NCI-H510A (cell line): ENCODE measurements around the gene SEPTIN12.

Experiments
- DNase-seq: peaks from one replicate; lab custom pipeline; 2025; lab: John Stamatoyannopoulos, UW

SEPTIN12 gene, protein sequence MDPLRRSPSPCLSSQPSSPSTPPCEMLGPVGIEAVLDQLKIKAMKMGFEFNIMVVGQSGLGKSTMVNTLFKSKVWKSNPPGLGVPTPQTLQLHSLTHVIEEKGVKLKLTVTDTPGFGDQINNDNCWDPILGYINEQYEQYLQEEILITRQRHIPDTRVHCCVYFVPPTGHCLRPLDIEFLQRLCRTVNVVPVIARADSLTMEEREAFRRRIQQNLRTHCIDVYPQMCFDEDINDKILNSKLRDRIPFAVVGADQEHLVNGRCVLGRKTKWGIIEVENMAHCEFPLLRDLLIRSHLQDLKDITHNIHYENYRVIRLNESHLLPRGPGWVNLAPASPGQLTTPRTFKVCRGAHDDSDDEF

DNA sequence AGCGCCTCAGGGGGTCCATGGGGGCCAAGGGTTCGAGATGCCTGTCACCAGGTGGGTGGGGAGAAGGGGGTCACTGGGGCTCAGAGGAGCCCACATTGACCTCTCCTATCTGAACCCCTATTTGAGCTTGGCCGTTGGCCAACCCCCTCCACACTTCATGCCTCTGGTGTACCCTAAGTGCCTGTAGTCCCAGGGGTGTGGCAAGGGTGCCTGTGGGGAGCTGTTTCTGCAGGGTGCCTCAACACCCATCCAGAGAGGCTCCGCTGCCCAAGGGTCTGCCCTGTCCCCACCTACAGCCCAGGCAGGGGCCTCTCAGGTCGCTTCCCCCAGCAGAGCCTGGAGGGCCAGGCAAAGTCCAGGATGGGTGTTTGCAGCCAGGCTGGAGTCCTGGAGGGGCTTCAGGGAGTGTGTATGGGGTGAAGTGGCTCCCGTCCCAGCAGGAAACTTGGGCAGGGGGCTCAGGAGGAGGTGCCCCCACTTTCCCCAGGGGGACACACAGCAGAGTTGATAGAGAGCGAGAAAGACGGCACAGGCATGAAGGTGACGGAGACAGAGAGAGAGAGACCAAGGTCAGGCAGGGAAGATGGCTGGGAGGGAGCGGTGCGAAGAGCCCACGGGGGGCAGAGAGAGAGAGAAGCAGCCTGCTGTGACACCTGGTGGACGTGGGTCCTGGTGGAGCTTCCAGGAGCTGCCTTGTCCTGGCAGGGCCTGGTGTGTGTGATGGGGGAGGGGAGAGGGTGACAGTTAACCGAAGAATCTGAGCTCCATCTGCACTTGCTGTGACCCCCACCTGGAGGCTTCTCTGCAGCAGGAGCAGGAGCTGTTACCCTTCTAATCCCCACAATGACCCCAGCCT lies at the start of gene SEPTIN12:
Gene SEPTIN12 (minus strand): TSS at position 719 of the 856 bp plus-strand sequence. CDS start 700 bp downstream, at position 19.
- no peak for DNase-seq

DNA sequence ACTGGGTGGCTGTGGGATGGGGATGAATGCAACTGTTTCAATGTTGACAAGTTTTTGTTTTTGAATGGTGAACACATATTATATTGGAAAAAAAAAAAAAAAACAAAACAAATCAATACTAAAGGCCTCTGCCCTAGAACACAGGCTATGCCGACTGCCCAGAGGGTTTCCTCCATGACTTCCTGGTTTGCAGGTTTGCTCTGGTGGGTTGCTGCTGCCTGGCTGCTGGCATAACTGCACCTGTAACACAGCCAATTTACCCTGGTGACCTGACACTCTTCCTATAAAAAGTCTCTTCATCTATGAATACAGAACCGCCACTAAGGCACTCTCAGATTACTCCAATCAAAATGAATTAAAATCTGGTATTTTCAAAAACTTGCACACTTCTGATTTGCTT lies 48.6 kb upstream of the SEPTIN12 start:
- no peak for DNase-seq

DNA sequence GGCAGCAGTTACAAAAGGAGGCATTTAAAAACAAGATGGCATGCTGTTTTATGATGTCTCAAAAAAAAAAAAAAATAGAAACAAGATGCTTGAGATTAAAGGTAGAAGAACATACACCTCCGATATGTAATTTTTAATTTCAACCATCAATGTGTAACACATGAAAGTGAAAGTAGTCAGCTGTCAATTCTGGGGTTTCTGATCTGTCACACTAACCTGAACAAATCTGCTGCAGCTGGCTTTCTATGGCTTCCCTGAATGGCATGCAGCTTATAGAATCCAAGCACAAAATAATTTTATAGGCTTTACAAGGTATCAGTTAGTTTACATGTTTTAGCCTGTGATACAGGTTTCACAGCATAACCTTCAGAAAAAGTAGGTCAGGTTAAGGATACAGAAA lies 45.4 kb upstream of the SEPTIN12 start:
- no peak for DNase-seq

DNA sequence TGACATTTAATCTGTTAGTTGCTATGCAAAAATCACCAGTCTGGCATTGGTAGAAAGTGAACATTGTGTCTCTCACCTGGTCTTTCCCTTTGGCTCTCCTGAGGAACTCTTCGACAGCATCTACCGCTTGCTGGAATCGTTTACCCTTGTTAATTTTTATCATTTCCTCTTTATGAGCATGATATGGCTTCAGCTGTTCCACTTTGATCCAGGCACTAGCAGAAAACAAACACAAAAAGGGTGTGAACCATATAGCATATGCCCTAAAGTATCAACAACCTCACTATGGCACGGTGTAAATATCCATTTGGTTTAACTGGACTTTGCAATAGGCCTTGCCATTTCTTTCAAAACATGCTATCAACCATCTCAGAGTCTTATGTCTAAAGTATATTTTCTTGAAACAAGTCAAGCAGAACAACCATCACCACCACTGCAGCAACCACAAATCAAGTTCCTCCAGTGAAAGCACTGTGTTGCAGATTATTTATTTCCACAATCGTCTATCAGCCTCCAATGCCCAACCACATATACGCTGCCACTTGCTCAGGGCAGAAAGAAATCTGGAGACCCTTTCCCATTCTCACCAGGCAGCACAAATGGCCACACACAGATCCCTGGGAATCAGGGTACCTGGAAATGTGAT lies 44.7 kb upstream of the SEPTIN12 start:
- DNase-seq: no peak

DNA sequence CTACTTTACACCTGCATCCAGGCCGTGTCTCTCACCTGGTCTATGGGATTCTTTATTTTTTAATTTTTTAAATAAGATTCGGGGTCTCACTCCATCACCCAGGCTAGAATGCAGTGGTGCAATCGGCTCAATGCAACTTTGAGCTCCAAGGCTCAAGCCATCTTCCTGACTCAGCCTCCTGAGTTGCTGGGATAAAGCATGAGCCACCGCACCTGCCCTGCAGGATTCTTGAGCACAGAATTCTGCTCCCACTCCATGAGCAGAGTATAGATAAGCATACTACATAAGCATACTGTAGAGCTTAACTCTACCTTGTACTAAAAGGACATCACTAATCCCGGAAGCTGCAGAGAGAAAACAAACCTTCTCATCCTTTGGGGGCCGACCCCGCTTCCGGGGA lies 43.5 kb upstream of the SEPTIN12 start:
- no peak for DNase-seq

DNA sequence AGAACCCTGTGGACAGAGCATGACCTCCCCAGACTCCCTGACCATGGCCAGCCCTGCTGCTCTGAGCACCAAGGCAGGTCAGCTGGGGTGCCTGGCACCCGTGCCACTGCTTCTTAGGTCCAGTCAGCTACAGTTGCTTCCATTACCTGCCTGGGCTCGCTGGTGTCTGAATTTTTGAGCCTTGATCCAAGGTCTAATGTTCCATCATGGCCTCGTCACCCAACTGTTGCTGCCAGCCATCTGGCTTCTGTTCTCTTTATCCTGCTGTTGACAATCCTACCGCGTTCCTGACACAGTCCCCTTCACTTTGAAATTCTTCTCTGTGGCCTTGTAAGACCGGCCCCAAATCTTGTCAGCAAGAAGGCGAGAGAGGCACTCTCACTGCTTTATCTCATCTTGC lies 42.3 kb upstream of the SEPTIN12 start:
- no peak for DNase-seq

DNA sequence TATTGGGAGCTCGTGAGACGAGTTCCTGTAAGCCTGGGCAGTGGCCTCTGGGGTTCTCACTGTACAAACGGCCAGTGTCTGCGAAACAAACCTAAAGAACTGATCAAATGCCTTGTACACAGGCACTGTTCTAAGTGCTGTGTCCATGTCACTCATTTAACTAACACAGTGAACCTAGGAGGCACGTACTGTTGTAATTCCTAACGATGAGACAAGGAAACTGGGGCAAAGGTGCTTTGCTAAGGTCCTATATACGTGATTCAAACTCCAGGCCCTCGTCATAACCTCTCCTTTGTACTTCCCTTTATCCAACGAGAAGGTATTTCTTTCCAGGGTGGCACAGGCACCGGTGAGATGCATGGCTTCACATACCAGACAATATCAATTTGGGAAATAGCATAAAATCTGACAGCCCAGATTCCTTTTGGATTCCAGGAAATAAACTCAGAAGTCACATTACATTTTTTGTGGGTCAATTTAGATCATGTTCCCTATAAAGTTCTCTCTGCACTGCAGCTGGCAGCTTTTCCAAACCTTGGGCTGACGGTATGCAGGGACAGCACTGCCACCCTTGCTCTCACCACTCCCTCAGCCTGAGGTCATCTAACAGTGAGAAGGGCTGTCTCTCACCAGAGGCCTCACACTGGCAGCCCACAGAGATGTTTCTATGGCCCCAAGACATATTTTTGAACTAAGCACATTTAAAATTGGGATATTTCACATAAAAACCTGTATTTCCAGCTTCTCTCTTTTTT lies 40.6 kb upstream of the SEPTIN12 start:
- no peak for DNase-seq

DNA sequence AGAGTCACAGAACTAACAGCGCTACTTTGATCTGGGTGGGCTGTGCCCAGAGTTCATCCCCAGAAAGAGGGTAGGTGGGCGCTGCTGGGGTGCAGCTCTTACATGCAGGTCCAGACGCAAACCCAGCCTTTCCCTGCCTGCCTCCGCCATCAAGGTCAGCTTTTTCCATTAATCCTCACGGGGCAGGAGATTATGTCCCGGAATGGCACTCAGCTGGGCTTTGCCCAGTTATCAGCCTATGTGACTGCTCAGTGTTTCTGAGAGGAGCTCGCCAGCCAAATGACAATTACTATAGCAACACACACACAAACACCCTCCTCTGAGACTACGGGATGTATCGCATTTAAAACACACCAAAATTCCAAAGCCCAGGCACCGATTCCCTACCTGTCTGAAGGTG lies 38.8 kb upstream of the SEPTIN12 start:
- no peak for DNase-seq

DNA sequence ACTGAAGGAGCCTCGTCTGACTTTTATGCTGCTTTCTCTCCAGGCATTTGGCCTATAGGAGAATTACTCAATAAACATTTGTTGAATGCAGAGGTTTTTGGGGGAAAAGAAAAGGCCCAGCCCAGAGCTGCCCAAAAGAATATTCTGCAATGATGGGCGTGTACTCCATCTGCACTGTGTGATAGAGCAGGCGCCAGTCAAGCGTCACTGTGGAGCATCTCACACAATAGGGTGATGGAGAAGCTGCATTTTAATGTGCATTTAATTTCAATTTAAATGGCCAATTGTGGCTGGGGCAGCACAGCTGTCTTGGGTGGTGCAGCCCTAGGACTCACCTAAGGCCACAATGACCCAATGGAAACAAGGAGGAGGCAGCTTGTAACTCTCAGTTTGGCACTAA lies 38.4 kb upstream of the SEPTIN12 start:
- no peak for DNase-seq

DNA sequence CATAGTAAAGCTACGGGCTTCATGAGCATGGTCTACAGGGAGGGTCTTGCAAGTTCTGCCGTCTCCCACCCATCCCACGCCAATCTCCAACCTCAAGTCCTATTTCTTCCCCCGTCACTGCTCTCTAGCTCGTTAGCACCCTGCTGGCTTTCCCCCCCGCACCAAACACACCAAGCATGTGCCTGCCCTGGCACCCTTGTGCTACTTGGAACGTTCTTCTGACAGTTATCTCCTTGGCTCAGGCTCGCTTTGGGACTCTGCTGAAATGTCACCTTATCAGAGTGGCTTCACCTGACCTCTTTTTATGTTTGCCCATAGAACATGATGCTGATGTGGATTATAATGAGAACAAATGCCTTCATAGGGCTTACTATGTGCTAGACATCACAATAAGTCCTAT lies 37.1 kb upstream of the SEPTIN12 start:
- DNase-seq: no peak

DNA sequence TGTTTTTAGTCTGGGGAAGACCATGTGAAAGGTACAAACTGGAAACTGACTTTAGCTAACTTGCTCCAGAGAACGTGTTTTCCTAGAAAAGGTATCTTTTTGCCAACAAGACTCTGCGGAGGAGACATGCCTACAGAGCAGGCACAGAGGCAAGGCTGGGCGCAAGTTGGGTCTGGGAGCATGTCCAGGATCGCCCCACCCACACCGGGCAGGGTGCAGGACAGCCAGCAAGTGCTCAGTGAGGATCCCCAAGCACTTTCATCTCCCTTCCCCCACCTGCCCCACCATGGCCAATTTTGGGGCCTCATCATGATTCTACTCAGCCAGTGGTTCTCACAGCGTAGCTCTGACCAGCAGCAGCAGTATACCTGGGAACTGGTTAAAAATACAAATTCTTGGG lies 32.5 kb upstream of the SEPTIN12 start:
- no peak for DNase-seq

DNA sequence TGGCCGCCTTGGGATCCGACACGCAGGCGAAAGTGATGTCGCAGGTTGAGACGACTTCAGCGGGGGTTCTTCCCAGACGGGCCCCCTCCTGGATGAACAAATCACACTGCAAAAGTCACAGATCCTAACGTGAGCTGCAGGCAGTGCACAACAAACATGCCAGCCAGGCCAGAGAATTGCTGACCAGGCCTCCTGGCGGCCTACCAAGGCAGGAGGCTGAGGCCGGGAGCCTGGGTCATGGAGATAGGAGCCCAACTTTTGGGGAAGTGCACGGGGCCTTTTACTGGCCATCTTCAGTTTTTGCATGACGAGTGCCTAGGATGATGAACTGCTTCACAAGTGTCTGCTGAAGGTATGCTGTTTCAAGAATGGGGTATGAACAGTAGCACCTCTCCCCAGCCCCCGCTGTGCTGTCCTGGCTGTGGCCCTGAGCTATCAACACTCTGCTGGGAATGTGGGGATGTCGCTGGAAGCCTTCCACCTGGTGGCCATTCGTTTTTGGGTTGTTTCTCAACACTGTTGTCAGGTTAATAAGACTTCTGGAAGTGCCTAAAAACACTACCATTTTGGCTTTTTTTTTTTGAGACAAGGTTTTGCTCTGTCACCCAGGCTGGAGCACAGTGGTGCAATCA lies 26.5 kb upstream of the SEPTIN12 start:
- DNase-seq: no peak

DNA sequence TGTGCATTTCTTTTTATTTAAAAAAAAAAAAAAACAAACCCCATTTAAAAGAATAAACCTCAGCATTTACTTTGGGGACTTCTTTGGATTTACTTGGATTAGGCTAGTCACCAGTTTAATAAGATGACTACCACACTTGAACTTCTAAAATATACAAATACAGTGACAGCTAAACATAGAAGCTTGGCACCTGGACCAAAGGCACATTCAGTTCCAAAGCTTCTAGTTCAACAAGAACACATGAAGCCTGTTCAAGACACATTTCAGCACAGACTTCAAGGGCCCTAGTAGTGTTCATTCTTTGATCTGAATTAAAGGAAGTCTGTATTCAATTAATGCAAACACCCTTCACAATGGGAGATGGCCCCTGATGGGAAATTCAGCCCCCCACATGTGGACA lies 25.9 kb upstream of the SEPTIN12 start:
- no peak for DNase-seq

DNA sequence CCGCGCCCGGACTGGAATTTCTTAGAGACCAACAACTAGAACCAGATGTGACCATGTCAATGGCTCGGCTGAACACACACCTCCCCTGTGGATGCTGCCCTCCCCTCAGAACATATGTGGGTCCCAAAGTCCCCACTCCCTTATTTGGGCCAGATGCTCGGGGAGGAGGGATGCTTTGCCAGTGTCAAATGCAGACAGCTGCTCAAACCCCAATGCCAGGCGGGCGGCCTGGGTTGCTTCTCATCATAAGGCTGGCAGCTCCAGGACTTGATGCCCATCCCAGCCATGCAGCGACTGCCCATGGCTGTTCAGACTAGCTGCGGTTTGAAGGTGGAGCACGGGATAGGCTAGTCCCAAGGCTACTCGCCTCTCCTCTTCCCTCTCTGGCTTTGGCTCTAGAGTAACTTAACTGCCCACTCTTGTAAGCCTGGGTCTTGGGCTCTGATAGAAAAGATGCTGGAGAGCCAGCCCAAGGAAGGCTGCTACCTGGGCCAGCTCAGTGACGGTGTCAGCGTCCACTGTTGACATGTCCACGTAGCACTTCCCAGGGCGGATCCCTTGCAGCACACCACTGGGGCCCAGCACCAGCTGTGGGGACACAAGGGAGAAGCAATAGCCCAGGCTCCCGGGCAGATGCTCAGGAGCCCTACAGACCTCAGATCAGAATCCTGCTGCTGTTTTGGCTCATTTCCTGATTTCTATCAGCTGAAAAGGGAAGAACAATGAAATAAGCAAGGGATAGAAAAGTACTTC lies 25.3 kb upstream of the SEPTIN12 start:
- no peak for DNase-seq

DNA sequence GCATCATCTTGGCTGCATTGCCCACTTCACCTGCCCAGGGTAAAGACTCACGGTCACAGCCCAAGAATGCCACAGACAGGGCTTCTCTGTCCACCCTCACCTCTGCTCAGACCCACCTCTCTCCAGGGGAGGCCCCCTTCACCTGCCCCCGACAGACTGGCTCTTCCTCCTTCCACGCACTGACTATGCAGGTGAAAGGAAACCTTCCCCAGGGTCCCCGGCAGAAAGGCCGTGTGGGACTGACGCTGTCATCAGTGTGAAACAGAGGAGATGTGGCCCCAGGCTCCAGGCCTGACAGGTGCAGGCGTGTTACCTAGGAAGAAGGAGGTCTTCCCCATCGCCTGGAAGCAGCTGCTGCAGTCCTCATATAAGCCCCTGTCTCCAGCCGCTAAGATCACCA lies 23.6 kb upstream of the SEPTIN12 start:
- no peak for DNase-seq

DNA sequence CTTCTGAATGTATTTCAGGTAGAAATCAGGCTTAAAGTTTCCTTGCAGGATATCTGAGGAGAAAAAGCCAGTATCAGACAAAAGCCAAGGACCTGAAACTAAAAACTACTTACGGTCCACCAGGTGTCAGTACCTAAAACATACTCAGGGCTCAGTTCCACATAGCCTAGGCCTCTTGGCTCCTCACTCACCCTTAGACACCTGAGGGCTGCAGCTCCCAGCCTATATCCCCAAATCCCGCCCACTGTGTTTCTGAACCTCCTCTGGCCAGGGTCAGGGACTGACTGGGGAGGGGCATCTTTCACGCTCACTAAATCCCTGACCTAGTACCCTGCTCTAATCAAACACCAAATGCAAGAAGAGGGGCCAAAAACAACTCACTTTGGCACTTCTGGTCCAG lies 23.1 kb upstream of the SEPTIN12 start:
- DNase-seq: no peak

DNA sequence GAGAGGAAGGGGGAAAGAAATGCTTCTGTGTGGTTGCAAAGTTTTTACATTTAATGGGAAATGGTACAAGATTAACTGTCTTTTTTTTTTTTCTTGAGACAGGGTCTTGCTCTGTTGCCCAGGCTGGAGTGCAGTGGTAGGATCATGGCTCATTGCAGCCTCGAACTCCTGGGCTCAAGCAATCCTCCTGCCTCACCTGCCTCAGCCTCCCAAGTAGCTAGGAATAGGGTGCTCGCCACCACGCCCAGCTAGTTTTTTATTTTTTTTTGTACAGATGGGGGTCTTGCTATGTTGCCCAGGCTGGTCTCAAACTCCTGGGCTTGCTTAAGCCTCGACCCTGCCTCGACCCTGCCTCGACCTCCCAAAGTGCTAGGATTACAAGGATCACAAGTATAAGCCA lies 18.1 kb upstream of the SEPTIN12 start:
- no peak for DNase-seq

DNA sequence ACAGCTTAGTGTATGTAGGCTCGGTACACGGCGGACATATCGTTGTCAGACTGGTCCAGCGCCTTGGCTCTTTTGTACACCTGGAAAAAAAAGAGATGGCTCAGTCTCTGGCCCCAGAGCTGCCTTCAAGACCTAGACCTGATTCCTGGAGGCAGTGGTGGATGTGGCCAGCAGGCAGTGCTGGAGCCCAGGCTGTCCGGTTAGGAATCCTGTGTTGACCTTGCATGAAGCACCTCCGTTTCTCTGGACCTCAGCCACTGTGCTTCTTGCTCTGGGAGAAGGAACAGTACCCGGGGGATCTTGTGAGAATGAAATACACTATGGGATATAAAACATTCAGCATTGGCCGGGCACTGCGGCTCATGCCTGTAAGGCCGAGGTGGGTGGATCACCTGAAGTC lies 17.1 kb upstream of the SEPTIN12 start:
- DNase-seq: no peak

DNA sequence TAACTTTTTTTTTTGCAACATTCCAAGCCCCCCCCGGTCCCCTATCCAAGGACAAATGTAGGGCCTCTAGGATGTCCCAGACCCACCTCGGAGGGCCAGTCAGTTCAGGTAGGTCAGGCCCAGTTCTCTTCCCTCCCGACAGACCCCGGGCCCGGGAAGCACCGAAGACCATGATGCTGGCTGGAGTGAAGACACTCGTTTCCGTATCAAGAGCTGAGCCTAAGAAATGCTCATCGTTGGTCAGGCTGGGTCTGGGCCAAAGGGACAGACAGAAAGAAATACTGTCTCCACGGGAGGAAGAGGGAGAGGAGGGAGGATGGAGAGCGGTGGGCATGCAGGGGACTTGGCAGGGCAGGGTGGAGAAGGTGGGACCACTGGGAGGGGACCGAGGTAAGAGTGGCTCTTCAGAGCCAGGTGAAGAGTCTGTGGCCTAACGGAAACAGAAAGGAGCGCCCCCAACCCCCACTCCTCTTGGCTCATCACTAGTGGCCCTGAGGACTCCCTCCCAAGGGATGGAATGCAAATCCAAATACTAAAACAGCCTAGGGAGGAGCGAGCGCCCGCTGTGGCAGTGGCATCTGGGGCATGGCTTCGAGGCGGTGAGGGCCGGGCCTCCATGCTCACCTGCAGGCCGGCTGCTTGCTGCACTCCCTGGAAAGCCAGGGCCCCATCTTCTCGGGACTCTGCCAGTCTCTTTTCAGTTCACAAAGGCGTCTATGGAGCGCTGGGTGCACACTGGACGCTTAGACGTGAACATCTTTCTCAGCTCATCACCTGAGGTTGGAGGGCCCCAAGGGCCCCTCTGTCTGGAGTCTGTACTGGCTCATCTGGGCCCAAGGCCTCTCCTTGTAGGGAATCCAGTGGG lies 16.0 kb upstream of the SEPTIN12 start:
- DNase-seq: no peak

DNA sequence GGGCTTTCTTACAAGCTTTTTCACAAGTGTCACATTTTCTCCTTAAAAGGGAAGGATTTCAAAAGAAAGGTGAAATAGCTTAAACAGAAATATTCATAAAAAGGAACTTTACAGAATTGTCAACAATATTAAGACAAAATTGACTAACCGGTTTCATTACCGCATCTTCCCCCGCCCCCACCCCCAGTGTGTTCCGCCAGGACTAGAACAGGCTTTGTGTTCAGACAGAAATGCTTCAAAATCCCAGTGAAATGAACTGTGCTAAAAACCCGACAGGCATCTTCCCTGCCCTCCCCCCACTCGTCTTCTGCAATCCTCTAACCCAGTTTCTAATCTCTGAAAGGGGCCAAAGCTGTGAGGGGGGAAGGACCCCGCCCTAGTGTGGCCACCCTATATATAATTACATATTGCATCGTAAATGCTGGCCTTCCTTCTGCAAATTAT lies 15.3 kb upstream of the SEPTIN12 start:
- DNase-seq: no peak
